CD4-positive, alpha-beta T cell treated with Interleukin-6 at 100 ng/mL for 8 hours (primary cell): ENCODE results near the gene ARL17A.
"Not testable (repeated sequence)": the region's sequence is repeated elsewhere in the genome, so short reads cannot be mapped to it uniquely, and the experiment has no call there.

Experiments used
- DNase-seq: peaks from one replicate; pipeline ENCODE4 v3.0.0-alpha.2; 2020; ENCODE audit warnings: mixed read lengths, low spot score

Gene ARL17A

GRCh38 chr17:46548607-46549006, 30.9 kb downstream of the ARL17A start:
- DNase-seq = not testable (repeated sequence)

DNA sequence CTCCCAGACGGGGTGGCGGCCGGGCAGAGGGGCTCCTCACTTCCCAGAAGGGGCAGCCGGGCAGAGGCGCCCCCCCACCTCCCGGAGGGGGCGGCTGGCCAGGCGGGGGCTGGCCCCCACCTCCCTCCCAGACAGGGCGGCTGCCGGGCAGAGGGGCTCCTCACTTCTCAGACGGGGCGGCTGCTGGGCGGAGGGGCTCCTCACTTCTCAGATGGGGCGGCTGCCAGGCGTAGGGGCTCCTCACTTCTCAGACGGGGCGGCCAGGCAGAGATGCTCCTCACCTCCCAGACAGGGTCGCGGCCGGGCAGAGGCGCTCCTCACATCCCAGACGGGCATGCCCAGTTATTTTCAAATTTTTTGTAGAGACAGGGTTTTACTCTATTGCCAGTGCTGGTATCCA, 44.8 kb downstream of the ARL17A start:
- not testable (repeated sequence) for DNase-seq

DNA sequence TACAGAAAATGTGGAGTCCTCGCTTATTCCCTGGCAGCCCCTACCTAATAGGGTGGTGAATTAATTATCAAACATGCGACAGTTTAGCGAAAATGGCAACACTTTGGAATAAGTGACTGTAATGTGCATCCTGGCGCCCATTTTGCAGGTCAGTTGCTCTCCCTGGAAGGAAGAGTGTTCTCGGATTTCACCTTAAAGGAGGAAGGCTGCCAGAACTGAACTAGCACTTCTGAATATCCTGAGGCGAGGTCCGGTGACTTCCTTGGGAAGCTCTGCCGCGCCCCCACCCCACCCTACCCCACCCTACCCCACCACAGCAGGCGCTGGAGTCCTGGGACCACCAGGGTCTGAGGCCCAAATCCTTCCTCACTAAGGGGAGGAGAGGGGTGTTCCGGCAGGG, 67.3 kb downstream of the ARL17A start, which contains the start of gene LRRC37A2:
LRRC37A2 (plus strand) TSS at position 301 of the 400 bp plus-strand sequence. CDS start 245 bp downstream, outside the sequence.
- not testable (repeated sequence) for DNase-seq

- not testable (repeated sequence) for DNase-seq
Observed at GRCh38 chr17:46505896-46506295, 73.6 kb downstream of the ARL17A start.

- DNase-seq = not testable (repeated sequence)
Observed at GRCh38 chr17:46499437-46500139, 79.9 kb downstream of the ARL17A start.

DNA sequence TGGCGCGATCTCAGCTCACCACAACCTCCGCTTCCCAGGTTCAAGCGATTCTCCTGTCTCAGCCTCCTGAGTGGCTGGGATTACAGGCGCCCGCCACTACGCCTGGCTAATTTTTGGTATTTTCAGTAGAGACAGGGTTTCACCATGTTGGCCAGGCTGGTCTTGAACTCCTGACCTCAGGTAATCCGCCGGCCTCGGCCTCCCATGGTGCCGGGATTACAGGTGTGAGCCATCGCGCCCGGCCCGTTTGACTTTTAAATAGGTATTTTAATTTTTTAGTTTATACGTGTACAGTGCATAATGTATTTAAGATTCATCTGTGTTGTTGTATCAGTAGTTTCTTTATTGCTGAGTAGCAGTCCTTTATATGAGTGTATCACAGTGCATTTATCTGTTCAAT, 87.5 kb downstream of the ARL17A start:
- DNase-seq = not testable (repeated sequence)

GRCh38 chr17:46481310-46481709, 98.2 kb downstream of the ARL17A start:
- DNase-seq = not testable (repeated sequence)

- not testable (repeated sequence) for DNase-seq
Observed at GRCh38 chr17:46478823-46479222, 100.7 kb downstream of the ARL17A start.

DNA sequence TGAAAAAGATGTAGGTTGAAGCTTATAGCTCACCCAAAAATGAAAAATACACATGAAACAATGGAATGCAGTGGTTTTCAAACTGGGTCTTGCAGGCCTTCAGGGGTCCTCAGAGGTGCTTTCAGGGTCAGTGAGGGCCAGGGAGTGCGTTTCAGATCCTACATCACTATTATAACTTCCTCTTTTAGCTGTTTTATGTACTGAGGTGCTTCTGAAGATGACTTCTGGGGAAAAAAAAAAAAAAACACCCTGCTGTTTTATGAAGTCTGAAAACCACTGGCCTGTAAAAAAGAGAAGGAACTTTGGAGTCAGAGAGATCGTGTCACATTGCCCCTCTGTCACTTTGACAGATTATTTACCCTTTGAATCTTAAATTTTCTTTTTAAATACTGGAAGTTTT, 103.9 kb downstream of the ARL17A start:
- not testable (repeated sequence) for DNase-seq

GRCh38 chr17:46474489-46474888, 105.0 kb downstream of the ARL17A start:
- not testable (repeated sequence) for DNase-seq

DNA sequence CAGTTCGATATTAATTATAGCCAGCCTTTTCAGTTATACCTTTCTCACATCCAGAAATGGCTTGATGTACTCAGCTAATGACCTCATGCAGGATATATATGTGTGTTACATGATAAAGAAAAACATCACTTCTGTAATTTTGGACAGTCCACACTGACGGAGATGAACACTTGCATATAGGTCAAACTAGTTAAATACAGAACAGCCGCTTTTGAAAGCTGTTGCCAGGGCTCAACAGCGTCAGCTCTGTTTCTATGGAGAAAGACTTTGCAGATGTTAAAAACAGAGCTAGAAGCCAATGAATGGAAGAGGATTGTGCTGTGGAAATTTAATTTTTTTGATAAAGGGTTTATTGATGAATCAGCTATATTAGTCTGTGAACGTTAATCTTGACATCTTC, 111.9 kb downstream of the ARL17A start:
- not testable (repeated sequence) for DNase-seq
